B cell (primary cell): ENCODE data around the gene SLC7A11. TPM values are rescaled to one million over a fixed set of nuclear protein-coding genes. Genes with fewer than 3 reads are reported as not detected.

Source experiments
- ATAC-seq: fragments of 200-7000 bp; cut with Tn5 transposase; one replicate; pipeline ENCODE4 v1.10.0; 2021; ENCODE audit warnings: low read depth, mild to moderate bottlenecking, moderate number of reproducible peaks, moderate library complexity
- CTCF ChIA-PET: fragments of 350-600 bp; sonication (Branson Sonifier 250); formaldehyde crosslinking; loops from one replicate; lab custom pipeline; 2021; ENCODE audit warnings: antibody characterized with exemption, inconsistent platforms; lab: Charles Lee
- POLR2A ChIA-PET: fragments of 350-600 bp; sonication (Branson Sonifier 250); formaldehyde crosslinking; loops from one replicate; lab custom pipeline; 2021; ENCODE audit warnings: antibody characterized with exemption; lab: Charles Lee
- DNase-seq: peaks from one replicate; pipeline ENCODE4 v3.0.0; 2013
- H2AFZ ChIP-seq: 2 replicates; pipeline ENCODE4 v1.6.1; 2012; ENCODE audit warnings: mild to moderate bottlenecking, low read depth, low read length; ENCODE audit not compliant: insufficient read depth, poor library complexity, severe bottlenecking
- H3K27ac ChIP-seq, 2 donors: 1 replicate in 1 of 2; 2 replicates in 1 of 2; pipeline ENCODE4 v1.5.1; 2012 to 2013; ENCODE audit warnings: low read length in 2 of 2, mild to moderate bottlenecking in 2 of 2, moderate library complexity in 1 of 2
- H3K27me3 ChIP-seq, 4 experiments: fragments of 200-600 bp in 1 of 4; sonication (generic) in 1 of 4; replicated peaks in 1 of 4; 1 replicate in 2 of 4; 2 replicates in 2 of 4; pipeline versions ENCODE4 v1.6.1 to v1.7.0; 2013 to 2016; ENCODE audit warnings: low read length in 3 of 4, mild to moderate bottlenecking in 2 of 4, mixed read lengths in 1 of 4, moderate library complexity in 1 of 4; ENCODE audit not compliant: insufficient read depth in 4 of 4, control insufficient read depth in 3 of 4; ENCODE audit errors: control extremely low read depth in 1 of 4
- H3K36me3 ChIP-seq, 2 experiments: replicated peaks in 1 of 2; 1 replicate in 1 of 2; 2 replicates in 1 of 2; pipeline versions ENCODE4 v1.6.1 to v1.7.1; 2013; ENCODE audit warnings: low read length in 1 of 2; ENCODE audit not compliant: insufficient read depth in 2 of 2, control insufficient read depth in 1 of 2; ENCODE audit errors: control extremely low read depth in 1 of 2, extremely low read depth in 1 of 2
- H3K4me1 ChIP-seq, 2 donors: fragments of 200-600 bp in 1 of 2; sonication (generic) in 1 of 2; 1 replicate in 1 of 2; 2 replicates in 1 of 2; pipeline versions ENCODE4 v1.5.1 to v1.6.1; 2013 to 2017; ENCODE audit warnings: low read length in 2 of 2; ENCODE audit not compliant: control insufficient read depth in 2 of 2, insufficient read depth in 2 of 2
- H3K4me2 ChIP-seq: replicated peaks from 2 replicates; pipeline ENCODE3; 2012; ENCODE audit warnings: mild to moderate bottlenecking, low read depth, low read length; ENCODE audit not compliant: poor library complexity, severe bottlenecking
- H3K4me3 ChIP-seq, 5 experiments: fragments of 200-600 bp in 1 of 5; sonication (generic) in 1 of 5; 1 replicate in 3 of 5; 2 replicates in 2 of 5; pipeline versions ENCODE4 v1.5.1 to v1.7.0; 2011 to 2016; ENCODE audit warnings: low read length in 4 of 5, mild to moderate bottlenecking in 4 of 5, low read depth in 2 of 5, control low read depth in 1 of 5, moderate library complexity in 1 of 5; ENCODE audit not compliant: insufficient read depth in 1 of 5; ENCODE audit errors: control extremely low read depth in 1 of 5, extremely low read depth in 1 of 5
- H3K79me2 ChIP-seq: fragments of 200-600 bp; sonication (generic); one replicate; pipeline ENCODE4 v1.6.0; 2016; ENCODE audit warnings: low read length; ENCODE audit not compliant: control insufficient read depth, insufficient read depth
- H3K9ac ChIP-seq: fragments of 200-600 bp; sonication (generic); 2 replicates; pipeline ENCODE4 v1.6.1; 2017; ENCODE audit warnings: mild to moderate bottlenecking, low read length, moderate library complexity
- H3K9me3 ChIP-seq, 3 donors: one replicate each; pipeline versions ENCODE4 v1.6.1 to v1.7.1; 2013; ENCODE audit warnings: low read length in 2 of 3; ENCODE audit not compliant: control insufficient read depth in 2 of 3, insufficient read depth in 1 of 3; ENCODE audit errors: control extremely low read depth in 1 of 3
- H4K20me1 ChIP-seq: 2 replicates; pipeline ENCODE4 v1.6.0; 2012; ENCODE audit warnings: mild to moderate bottlenecking, low read length; ENCODE audit not compliant: insufficient read depth, control insufficient read depth, poor library complexity, severe bottlenecking
- H3K27ac Mint-ChIP-seq: one replicate; pipeline ENCODE4 v1.8.0; 2021; ENCODE audit warnings: mixed read lengths
- H3K27me3 Mint-ChIP-seq: one replicate; pipeline ENCODE4 v1.8.0; 2021; ENCODE audit warnings: mixed read lengths
- H3K4me1 Mint-ChIP-seq: one replicate; pipeline ENCODE4 v1.8.0; 2021; ENCODE audit warnings: mixed read lengths
- H3K4me3 Mint-ChIP-seq: one replicate; pipeline ENCODE4 v1.8.0; 2021; ENCODE audit warnings: mixed read lengths
- H3K9me3 Mint-ChIP-seq: one replicate; pipeline ENCODE4 v1.8.0; 2022; ENCODE audit warnings: mixed read lengths; ENCODE audit not compliant: insufficient read depth
- EZH2 ChIP-seq: IDR thresholded peaks from 2 replicates; pipeline ENCODE4 v1.6.1; 2012; ENCODE audit warnings: borderline replicate concordance, low read depth, mild to moderate bottlenecking, moderate library complexity, low read length; ENCODE audit not compliant: insufficient read depth, poor library complexity, severe bottlenecking
- WGBS: methylation state at CpG from one replicate; pipeline ENCODE4 v1.1.5; 2013; ENCODE audit warnings: missing lambda C conversion rate; ENCODE audit not compliant: insufficient coverage; 5-methylcytosine and 5-hydroxymethylcytosine counted together
- intact Hi-C: fragments of 100-400 bp; cut with micrococcal nuclease; formaldehyde crosslinking; loops from one replicate; pipeline ENCODE4 v1.10.0; 2022
- polyA plus RNA-seq: library from polyadenylated mRNA; depleted of rRNA; stranded (reverse); fragments of >200 nt; gene quantifications from 2 replicates; pipeline ENCODE4 v1.2.3, GENCODE V29; 2012
- total RNA-seq, 2 donors: library from RNA; stranded (reverse); fragments of 120-200 nt in 1 of 2; gene quantifications; 1 replicate in 1 of 2; 2 replicates in 1 of 2; pipeline versions ENCODE4 v1.2.3 to v1.2.4, GENCODE V29; 2013 to 2022
- TF ChIP-seq, protein P1 (sequence below): fragments of 200-600 bp; IDR thresholded peaks from one replicate; pipeline ENCODE4 v1.8.0; 2022; ENCODE audit warnings: antibody characterized with exemption, mild to moderate bottlenecking

SLC7A11 gene
- total and polyA plus RNA-seq, 2 donors (not counting 1 experiment from before 2014, with no cell fraction given), result 0.01 to 0.22 TPM

DNA sequence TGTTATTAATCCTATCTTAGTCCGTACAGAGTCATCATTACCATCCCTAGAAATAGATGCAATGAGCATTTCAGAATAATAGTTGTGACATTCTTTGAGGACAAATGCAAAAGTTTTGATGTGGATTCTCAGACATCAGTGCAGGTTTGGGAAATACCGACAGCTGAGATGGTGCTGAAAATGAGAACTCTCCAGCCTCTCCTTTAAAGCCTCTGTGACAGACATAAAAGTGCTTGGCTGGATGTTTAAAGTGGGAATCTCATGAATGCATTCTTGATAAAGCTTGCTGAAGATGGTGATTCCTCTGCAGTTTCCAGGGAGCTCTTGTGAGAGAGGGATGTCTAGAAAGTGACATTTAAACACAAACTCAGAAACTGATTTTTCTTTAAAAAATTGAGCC is 35.0 kb upstream of the SLC7A11 start:
- no peak overlapping the region for H3K27ac ChIP-seq
- no peak overlapping the region for H3K4me2 ChIP-seq
- intact Hi-C loops, result no loop called here
- ChIA-PET POLR2A (no interaction called here), CTCF (no interaction called here)
- no peak overlapping the region for H3K4me3 ChIP-seq
- no peaks in the 10 kb centered on the region for H3K79me2 ChIP-seq
- H4K20me1 ChIP-seq, result no peaks in the 10 kb centered on the region
- H3K27ac Mint-ChIP-seq, result no peak overlapping the region
- ATAC-seq (no peak), DNase-seq (no peak)
- H3K36me3 ChIP-seq, result no peaks in the 10 kb centered on the region
- H3K27me3 Mint-ChIP-seq, result peaks cover 4% of the 10 kb centered on the region
- H3K9me3 ChIP-seq, result no peaks in the 10 kb centered on the region
- no peak overlapping the region for H3K4me3 Mint-ChIP-seq
- H3K9me3 Mint-ChIP-seq, result peaks cover under 1% of the 10 kb centered on the region
- no peak overlapping the region for H2AFZ ChIP-seq
- TF ChIP-seq, protein P1, sequence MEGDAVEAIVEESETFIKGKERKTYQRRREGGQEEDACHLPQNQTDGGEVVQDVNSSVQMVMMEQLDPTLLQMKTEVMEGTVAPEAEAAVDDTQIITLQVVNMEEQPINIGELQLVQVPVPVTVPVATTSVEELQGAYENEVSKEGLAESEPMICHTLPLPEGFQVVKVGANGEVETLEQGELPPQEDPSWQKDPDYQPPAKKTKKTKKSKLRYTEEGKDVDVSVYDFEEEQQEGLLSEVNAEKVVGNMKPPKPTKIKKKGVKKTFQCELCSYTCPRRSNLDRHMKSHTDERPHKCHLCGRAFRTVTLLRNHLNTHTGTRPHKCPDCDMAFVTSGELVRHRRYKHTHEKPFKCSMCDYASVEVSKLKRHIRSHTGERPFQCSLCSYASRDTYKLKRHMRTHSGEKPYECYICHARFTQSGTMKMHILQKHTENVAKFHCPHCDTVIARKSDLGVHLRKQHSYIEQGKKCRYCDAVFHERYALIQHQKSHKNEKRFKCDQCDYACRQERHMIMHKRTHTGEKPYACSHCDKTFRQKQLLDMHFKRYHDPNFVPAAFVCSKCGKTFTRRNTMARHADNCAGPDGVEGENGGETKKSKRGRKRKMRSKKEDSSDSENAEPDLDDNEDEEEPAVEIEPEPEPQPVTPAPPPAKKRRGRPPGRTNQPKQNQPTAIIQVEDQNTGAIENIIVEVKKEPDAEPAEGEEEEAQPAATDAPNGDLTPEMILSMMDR, result no peak
- TF ChIP-seq EZH2, result no peak
- no peaks in the 10 kb centered on the region for H3K4me1 Mint-ChIP-seq
- H3K9ac ChIP-seq, result no peak overlapping the region
- no peaks in the 10 kb centered on the region for H3K4me1 ChIP-seq
- no CpG with 5 or more reads among the region's 2 CpGs for WGBS
- H3K27me3 ChIP-seq, result no peaks in the 10 kb centered on the region

DNA sequence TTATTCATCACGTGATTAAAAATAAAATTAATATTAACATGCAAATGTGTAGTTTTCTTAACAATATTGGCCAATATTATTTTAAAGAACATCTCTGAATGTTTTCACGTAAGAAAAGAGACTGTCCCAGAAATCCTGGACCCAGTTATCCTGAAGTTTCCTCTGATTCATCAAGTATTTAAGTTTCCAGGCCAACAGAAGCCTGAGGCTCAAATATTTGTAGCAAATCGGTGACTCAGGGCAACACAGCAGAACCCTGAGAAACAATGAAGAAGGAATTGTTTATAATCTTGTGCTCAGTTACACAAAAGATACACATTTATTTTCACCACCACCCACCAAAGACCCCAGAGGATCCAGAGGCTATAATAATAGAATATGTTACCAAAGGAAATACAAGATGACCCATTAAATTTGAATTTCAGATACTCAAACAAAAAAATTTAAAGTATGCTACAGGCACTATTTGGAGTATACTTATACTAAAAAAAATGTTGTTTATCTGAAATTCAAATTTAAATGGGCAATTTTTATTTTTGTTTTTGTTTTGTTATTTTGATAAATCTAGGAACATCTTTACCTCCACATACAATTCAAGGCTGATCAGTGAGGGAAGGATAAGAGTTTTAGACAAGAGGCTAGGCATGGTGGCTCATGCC is 33.9 kb upstream of the SLC7A11 start:
- Histone ChIP-seq H4K20me1 (no peaks in the 10 kb centered on the region), H3K4me3 (no peak overlapping the region), H3K27ac (no peak overlapping the region), H3K9ac (no peak overlapping the region), H3K4me2 (no peak overlapping the region), H3K27me3 (no peaks in the 10 kb centered on the region), H3K79me2 (no peaks in the 10 kb centered on the region), H3K36me3 (no peaks in the 10 kb centered on the region), H3K4me1 (no peaks in the 10 kb centered on the region), H3K9me3 (no peaks in the 10 kb centered on the region), H2AFZ (no peak overlapping the region)
- H3K9me3 Mint-ChIP-seq, result no peaks in the 10 kb centered on the region
- H3K27me3 Mint-ChIP-seq, result peaks cover 4% of the 10 kb centered on the region
- no CpG with 5 or more reads among the region's 3 CpGs for WGBS
- POLR2A ChIA-PET, result no interaction called here
- no peak overlapping the region for H3K27ac Mint-ChIP-seq
- CTCF ChIA-PET, result no interaction called here
- no peak for ATAC-seq
- no peak for DNase-seq
- TF ChIP-seq, protein P1, result no peak
- TF ChIP-seq EZH2, result no peak
- H3K4me1 Mint-ChIP-seq, result no peaks in the 10 kb centered on the region
- no peak overlapping the region for H3K4me3 Mint-ChIP-seq
- intact Hi-C loops, result no loop called here
